ENCODE data around the gene ORMDL1.

DNA sequence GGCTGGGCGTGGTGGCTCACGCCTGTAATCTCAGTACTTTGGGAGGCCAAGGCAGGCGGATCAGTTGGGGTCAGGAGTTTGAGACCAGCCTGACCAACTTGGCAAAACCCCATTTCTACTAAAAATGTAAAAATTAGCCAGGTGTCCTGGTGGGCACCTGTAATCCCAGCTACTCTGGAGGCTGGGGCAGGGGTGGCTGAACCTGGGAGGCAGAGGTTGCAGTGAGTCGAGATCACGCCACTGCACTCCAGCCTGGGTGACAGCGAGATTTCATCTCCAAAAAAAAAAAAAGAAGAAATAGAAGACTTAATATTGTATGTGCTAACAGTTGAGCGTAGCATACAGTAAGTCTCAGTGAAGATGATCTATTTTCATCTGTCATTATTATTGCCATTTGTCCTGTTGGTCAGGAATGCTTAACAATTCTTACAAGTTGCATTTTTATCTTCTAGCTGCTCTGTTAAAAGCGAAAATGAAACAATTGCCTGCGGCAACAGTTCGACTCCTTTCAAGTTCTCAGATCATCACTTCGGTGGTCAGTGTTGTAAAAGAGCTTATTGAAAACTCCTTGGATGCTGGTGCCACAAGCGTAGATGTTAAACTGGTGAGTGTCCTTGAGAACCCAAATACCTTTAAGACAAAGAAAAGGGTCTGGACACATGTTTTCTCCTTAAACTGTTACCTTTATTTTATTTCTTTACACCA is 7.4 kb upstream of the ORMDL1 start:
- TF ChIP-seq ZNF274 (IDR thresholded peaks at IDR 0.05; ENCODE audit: low read depth, low read length) (no peak), YY1 (IDR thresholded peaks at IDR 0.05; ENCODE audit: insufficient read depth, insufficient read length) (no peak)

Data from NT2/D1 (cell line).